ENCODE data around the gene DUSP15. TPM values are rescaled to one million over a fixed set of nuclear protein-coding genes. Genes with fewer than 3 reads are reported as not detected.
"Not testable (repeated sequence)": the region's sequence is repeated elsewhere in the genome, so short reads cannot be mapped to it uniquely, and the experiment has no call there.

Gene DUSP15
- total and polyA plus RNA-seq, 4 donors, result 1.6 to 4.7 (median 2.9) TPM

DNA sequence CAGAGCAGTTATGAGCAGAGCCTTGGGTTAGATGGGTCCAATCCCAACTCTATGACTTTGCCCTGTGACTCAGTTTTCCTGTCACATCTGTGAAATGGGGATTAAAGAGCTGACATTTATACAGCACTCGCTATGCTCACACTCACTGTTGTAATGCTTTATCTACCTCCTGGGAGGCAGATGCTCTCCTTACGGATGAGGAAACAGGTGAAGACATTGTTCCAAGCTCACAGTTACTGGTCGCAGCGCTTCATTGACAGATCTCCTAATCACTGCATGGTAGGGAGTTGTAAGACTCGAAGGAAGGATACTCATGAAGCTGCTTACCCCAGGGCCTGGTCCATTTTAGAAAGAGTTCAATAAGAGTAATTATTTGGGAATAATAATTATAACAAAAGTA is 54.1 kb downstream of the DUSP15 start:
- no peak for ATAC-seq (ENCODE audit: insufficient read depth, low FRiP score)
- DNase-seq, result no peak
- H3K27ac ChIP-seq (ENCODE audit: low read depth in 1 of 2, low read length in 1 of 2), result no peak overlapping the region
- 95 to 97% methylated on average over 5 of the region's 5 CpGs for WGBS, 2 donors
- no peaks in the 10 kb centered on the region for H3K9me3 ChIP-seq (ENCODE audit: control insufficient read depth in 4 of 4, insufficient read depth in 3 of 4, low read length in 3 of 4)
- TF ChIP-seq, protein P1, sequence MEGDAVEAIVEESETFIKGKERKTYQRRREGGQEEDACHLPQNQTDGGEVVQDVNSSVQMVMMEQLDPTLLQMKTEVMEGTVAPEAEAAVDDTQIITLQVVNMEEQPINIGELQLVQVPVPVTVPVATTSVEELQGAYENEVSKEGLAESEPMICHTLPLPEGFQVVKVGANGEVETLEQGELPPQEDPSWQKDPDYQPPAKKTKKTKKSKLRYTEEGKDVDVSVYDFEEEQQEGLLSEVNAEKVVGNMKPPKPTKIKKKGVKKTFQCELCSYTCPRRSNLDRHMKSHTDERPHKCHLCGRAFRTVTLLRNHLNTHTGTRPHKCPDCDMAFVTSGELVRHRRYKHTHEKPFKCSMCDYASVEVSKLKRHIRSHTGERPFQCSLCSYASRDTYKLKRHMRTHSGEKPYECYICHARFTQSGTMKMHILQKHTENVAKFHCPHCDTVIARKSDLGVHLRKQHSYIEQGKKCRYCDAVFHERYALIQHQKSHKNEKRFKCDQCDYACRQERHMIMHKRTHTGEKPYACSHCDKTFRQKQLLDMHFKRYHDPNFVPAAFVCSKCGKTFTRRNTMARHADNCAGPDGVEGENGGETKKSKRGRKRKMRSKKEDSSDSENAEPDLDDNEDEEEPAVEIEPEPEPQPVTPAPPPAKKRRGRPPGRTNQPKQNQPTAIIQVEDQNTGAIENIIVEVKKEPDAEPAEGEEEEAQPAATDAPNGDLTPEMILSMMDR (IDR thresholded peaks at IDR 0.05; ENCODE audit: control extremely low read depth, extremely low read depth), result no peak
- H3K9ac ChIP-seq (ENCODE audit: insufficient read depth in 1 of 2, low read length in 2 of 2), result no peak overlapping the region
- no peak overlapping the region for H3K4me3 ChIP-seq
- no peaks in the 10 kb centered on the region for H3K27me3 ChIP-seq (ENCODE audit: control insufficient read depth in 3 of 3, insufficient read depth in 3 of 3, low read length in 2 of 3)
- no peaks in the 10 kb centered on the region for H3K36me3 ChIP-seq (ENCODE audit: control insufficient read depth in 4 of 4, insufficient read depth in 4 of 4, low read length in 4 of 4)
- H3K4me1 ChIP-seq (ENCODE audit: control insufficient read depth in 5 of 5, insufficient read depth in 5 of 5, low read length in 5 of 5), result peaks cover 0 to 26% (median 5%) of the 10 kb centered on the region in 5 donors

DNA sequence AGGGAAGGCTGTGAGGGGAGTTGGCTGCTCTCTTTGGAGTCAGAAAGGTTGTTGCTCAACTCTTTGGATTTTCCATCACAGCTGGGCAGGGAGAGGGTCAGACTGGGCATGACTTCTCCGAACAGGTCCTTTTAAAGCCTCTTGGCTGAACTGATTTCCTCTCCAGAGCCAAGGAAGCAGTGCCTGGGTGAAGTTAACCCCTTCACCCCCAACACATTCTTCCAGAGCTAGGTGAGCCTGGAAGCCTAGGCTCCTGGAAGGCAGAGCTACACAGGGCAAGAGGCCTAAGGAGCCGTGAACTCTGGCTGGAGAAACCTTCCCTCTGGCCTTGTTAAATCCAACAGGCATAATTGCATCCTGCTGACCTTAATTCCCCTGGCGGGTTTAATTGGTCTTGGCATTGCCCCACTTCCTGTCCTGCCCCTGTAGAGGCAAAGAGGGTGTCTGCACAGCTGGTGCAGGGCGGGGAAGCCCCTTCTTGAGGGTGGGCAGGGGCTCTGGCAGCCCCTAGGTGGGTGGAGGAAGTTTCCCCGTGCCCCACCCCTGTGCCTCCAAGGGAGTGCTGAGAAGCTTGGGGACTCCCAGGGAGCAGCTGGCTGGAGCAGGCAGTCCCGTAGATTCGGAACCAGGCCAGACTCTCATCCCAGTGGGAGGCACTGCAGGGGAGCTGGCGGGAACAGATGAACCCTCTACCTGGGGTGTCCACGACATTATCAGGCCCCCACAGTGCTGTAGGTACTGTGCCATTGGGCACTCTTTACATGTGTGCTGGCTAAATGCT is 54.7 kb downstream of the DUSP15 start:
- 39 to 46% methylated on average over 9 of the region's 9 CpGs for WGBS, 2 donors
- no peaks in the 10 kb centered on the region for H3K36me3 ChIP-seq (ENCODE audit: control insufficient read depth in 4 of 4, insufficient read depth in 4 of 4, low read length in 4 of 4)
- H3K27ac ChIP-seq (ENCODE audit: low read depth in 1 of 2, low read length in 1 of 2), result peak overlapping the region in 1 of 2 donors; percentile 6
- no peaks in the 10 kb centered on the region for H3K27me3 ChIP-seq (ENCODE audit: control insufficient read depth in 3 of 3, insufficient read depth in 3 of 3, low read length in 2 of 3)
- no peak for ATAC-seq (ENCODE audit: insufficient read depth, low FRiP score)
- peaks cover 0 to 26% (median 5%) of the 10 kb centered on the region in 5 donors for H3K4me1 ChIP-seq (ENCODE audit: control insufficient read depth in 5 of 5, insufficient read depth in 5 of 5, low read length in 5 of 5)
- no peak overlapping the region for H3K4me3 ChIP-seq
- H3K9me3 ChIP-seq (ENCODE audit: control insufficient read depth in 4 of 4, insufficient read depth in 3 of 4, low read length in 3 of 4), result no peaks in the 10 kb centered on the region
- peak overlapping the region in 1 of 2 donors; percentile 5 for H3K9ac ChIP-seq (ENCODE audit: insufficient read depth in 1 of 2, low read length in 2 of 2)
- DNase-seq, result peak in 1 of 3 donors; percentile 44
- TF ChIP-seq, protein P1 (IDR thresholded peaks at IDR 0.05; ENCODE audit: control extremely low read depth, extremely low read depth), result no peak

DNA sequence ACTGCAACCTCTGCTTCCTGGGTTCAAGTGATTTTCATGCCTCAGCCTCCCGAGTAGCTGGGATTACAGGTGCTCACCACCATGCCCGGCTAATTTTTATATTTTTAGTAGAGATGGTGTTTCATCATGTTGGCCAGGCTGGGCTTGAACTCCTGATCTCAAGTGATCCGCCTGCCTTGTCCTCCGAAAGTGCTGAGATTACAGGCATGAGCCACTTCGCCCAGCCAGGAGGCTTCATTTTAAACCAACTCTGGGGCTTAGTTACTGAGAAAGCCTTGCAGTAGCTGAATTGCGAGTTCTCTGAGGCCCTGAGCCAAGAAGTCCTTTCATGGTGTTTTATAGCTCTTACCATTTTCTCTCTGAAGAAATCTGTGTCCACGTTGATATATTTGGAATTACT is 56.2 kb downstream of the DUSP15 start:
- 80 to 85% methylated on average over 7 of the region's 7 CpGs for whole genome bisulfite sequencing, 2 donors
- H3K27me3 ChIP-seq (ENCODE audit: control insufficient read depth in 3 of 3, insufficient read depth in 3 of 3, low read length in 2 of 3); H3K9ac ChIP-seq (ENCODE audit: insufficient read depth in 1 of 2, low read length in 2 of 2); H3K9me3 ChIP-seq (ENCODE audit: control insufficient read depth in 4 of 4, insufficient read depth in 3 of 4, low read length in 3 of 4); H3K27ac ChIP-seq (ENCODE audit: low read depth in 1 of 2, low read length in 1 of 2); DNase-seq; H3K36me3 ChIP-seq (ENCODE audit: control insufficient read depth in 4 of 4, insufficient read depth in 4 of 4, low read length in 4 of 4); ATAC-seq (ENCODE audit: insufficient read depth, low FRiP score); H3K4me3 ChIP-seq: not testable (repeated sequence)
- peaks cover 0 to 26% (median 5%) of the 10 kb centered on the region in 5 donors for H3K4me1 ChIP-seq (ENCODE audit: control insufficient read depth in 5 of 5, insufficient read depth in 5 of 5, low read length in 5 of 5)

DNA sequence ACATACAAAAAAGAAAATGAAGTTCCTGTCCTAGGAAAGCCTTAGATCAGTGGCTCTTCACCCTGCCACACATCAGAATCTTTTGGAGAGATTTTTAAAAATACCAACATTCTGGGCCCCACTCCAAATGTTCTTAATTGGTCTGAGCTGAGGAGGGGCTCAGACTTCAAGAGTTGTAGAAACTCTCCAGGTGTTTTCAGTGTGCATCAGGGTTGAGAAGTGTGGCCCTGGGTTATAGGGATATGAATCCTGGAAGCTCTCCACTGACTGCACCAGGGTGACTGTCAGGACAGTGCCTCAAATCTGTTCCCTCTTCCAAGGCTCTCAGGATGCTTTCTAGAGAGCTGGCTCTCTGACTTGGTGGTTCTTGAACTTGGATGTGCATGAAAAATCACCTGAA is 56.7 kb downstream of the DUSP15 start:
- ATAC-seq (ENCODE audit: insufficient read depth, low FRiP score), result no peak
- H3K4me1 ChIP-seq (ENCODE audit: control insufficient read depth in 5 of 5, insufficient read depth in 5 of 5, low read length in 5 of 5), result peaks cover 0 to 26% (median 5%) of the 10 kb centered on the region in 5 donors
- H3K4me3 ChIP-seq, result no peak overlapping the region
- no peak overlapping the region for H3K27ac ChIP-seq (ENCODE audit: low read depth in 1 of 2, low read length in 1 of 2)
- H3K9ac ChIP-seq (ENCODE audit: insufficient read depth in 1 of 2, low read length in 2 of 2), result no peak overlapping the region
- H3K27me3 ChIP-seq (ENCODE audit: control insufficient read depth in 3 of 3, insufficient read depth in 3 of 3, low read length in 2 of 3), result no peaks in the 10 kb centered on the region
- H3K36me3 ChIP-seq (ENCODE audit: control insufficient read depth in 4 of 4, insufficient read depth in 4 of 4, low read length in 4 of 4), result no peaks in the 10 kb centered on the region
- DNase-seq, result no peak
- H3K9me3 ChIP-seq (ENCODE audit: control insufficient read depth in 4 of 4, insufficient read depth in 3 of 4, low read length in 3 of 4), result no peaks in the 10 kb centered on the region
- TF ChIP-seq, protein P1 (IDR thresholded peaks at IDR 0.05; ENCODE audit: control extremely low read depth, extremely low read depth), result no peak
